Retinal pigment epithelial cell (primary cell): ENCODE data around the gene OR9Q2.

Source experiments
- DNase-seq: peaks from one replicate; pipeline ENCODE4 v3.0.0-alpha.2; 2010; ENCODE audit warnings: low read depth
- H3K4me3 ChIP-seq: 2 replicates; pipeline ENCODE4 v1.5.1; 2011; ENCODE audit warnings: mild to moderate bottlenecking, low read length, control low read depth, moderate library complexity
- TF ChIP-seq, protein P1 (sequence below): conservative IDR thresholded peaks from 2 replicates; pipeline ENCODE4 v1.5.1; 2011; ENCODE audit warnings: low read depth, low read length, control low read depth, inconsistent platforms

OR9Q2 gene, protein sequence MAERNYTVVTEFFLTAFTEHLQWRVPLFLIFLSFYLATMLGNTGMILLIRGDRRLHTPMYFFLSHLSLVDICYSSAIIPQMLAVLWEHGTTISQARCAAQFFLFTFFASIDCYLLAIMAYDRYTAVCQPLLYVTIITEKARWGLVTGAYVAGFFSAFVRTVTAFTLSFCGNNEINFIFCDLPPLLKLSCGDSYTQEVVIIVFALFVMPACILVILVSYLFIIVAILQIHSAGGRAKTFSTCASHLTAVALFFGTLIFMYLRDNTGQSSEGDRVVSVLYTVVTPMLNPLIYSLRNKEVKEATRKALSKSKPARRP

DNA sequence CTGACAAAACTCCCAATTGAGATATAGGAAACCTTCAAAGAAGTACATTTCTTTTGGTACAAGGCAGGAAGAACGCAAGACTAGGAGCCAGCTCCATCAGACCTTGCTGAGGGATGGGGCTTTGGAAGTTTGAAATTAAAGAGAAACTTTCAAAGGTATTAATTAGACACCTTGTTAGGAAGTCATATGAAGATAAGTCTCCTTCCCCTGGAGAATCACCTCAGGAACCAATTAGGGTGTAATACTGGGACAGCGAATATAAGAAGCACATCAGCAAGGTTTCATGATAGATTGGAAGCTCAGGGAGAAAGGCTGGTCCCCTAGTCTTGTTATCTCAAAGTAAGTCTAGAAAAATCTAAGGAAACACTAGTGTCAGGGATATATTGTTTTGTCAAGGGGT, at the start of gene OR9Q2:
TSS of gene OR9Q2 (plus strand) at position 301 of the 400 bp plus-strand sequence. CDS start 1,421 bp downstream, outside the sequence.
- TF ChIP-seq, protein P1, sequence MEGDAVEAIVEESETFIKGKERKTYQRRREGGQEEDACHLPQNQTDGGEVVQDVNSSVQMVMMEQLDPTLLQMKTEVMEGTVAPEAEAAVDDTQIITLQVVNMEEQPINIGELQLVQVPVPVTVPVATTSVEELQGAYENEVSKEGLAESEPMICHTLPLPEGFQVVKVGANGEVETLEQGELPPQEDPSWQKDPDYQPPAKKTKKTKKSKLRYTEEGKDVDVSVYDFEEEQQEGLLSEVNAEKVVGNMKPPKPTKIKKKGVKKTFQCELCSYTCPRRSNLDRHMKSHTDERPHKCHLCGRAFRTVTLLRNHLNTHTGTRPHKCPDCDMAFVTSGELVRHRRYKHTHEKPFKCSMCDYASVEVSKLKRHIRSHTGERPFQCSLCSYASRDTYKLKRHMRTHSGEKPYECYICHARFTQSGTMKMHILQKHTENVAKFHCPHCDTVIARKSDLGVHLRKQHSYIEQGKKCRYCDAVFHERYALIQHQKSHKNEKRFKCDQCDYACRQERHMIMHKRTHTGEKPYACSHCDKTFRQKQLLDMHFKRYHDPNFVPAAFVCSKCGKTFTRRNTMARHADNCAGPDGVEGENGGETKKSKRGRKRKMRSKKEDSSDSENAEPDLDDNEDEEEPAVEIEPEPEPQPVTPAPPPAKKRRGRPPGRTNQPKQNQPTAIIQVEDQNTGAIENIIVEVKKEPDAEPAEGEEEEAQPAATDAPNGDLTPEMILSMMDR: no peak

DNA sequence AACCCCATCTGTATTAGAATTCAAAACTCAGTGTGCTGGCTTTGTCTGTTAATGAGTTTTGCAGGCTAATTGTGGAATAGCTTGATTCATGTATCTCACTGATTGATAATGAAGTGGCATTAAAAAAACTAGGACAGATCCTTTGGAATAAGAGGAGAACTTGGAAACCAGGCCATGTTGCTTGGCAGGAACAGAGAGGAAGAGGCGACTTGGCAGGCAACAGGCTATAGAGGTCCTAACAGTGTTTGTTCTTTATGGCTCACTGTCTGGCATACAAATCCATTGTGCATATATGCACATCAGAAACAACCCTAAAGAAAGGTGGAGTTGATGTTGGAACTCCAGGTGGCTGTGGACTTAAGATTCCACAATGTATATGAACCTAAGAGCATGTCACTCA, 46.1 kb upstream of the OR9Q2 start:
- no peak for DNase-seq
- H3K4me3 ChIP-seq: no peak overlapping the region
- TF ChIP-seq, protein P1: no peak

More for the DNA sequence above, at the start of gene OR9Q2:
- DNase-seq: no peak
- H3K4me3 ChIP-seq: no peak within 1 kb of the TSS

DNA sequence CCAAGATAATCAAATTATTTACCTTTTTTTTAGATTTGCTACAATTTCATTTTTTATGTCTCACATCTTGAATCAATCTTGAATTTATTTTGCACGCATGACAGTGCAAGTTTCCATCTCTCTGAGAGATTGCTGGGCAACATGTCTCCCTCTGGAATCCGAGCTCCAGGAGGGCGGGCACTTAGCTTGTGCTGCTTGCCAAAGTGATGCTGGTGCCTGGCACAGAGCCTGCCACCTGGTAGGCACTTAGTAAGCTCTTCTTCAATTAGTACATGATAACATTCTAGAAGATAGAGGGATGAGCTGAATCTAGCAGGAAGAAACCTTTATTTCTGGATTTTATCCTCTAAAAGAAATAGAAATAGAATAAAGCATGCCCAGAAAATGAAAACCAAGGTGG, 36.1 kb upstream of the OR9Q2 start:
- no peak for DNase-seq
- TF ChIP-seq, protein P1: no peak
- H3K4me3 ChIP-seq: no peak overlapping the region

DNA sequence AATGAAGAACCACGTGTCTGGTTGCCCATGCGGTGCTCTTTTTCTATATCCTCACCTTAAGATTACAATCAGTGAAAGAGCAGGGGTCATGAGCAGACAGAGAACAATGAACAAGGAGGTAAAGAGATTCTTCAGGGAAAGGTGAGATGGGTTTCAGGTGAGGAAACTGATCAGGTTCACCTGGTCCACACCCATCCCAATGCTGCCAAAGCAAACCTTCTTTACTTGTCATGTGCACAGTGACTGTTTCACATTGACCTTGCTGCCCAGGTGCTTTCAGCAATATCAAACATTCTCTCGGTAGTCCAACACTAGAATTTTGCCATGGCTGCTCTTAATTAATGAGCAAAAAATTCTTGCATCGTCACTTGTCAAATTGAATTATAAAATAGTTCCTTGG, 24.5 kb upstream of the OR9Q2 start:
- TF ChIP-seq, protein P1: no peak
- no peak overlapping the region for H3K4me3 ChIP-seq
- no peak for DNase-seq

DNA sequence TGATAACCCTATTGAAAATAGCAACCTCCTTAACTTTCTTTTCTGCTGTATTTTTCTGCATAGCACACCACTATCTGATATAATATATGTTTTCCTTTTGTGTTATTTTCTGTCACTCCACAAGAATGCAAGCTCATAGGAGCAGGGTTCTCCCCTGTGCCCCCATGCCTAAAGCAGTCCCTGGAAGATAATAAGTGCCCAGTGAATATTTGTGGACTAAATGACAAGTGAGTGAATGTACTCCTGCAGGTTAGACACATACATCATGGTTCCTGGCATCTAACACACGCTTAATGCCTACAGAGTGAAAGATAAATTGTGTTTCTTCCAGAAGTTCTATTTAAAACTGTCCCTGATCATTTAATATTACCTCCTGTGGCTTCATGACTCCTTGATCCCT, 23.9 kb upstream of the OR9Q2 start:
- TF ChIP-seq, protein P1: no peak
- DNase-seq: no peak
- H3K4me3 ChIP-seq: no peak overlapping the region

DNA sequence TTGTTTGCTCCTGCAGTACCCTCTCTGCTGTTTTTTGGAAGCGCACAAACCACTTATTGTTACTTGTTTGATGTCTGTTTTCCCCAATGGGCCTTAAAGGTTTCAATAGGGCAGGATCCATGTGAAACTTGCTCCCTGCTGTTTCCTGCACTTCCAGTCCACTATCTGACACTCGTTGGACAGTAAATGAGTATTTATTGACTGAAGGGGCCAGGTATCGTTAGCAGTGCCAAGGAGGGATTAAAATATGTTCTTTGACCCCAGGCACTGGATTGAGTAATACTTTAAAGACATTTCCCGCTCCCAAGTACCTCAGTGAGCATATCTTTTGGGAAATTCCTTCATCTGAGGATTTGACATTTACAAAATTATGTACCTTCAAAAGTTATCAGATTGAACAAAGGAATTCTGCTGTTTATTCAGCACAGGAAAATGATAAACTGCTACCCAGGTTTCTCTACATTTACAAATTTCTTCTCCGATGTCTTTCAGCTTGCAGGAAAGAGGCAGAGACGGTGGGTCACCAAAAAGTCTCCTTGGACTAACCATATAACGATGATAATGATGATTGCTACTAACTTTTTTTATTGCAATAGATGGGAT, 23.3 kb upstream of the OR9Q2 start:
- no peak overlapping the region for H3K4me3 ChIP-seq
- DNase-seq: no peak
- TF ChIP-seq, protein P1: no peak
